HepG2 (cell line): ENCODE data around the gene POLR3GL. TPM values are rescaled to one million over a fixed set of nuclear protein-coding genes. Genes with fewer than 3 reads are reported as not detected.

Experiments
- AHDC1 ChIP-seq: sonication (generic); formaldehyde crosslinking; IDR thresholded peaks from 2 replicates; pipeline ENCODE4 v1.5.1; 2020; ENCODE audit warnings: mild to moderate bottlenecking, missing genetic modification reagents, borderline replicate concordance
- BRD4 ChIP-seq: sonication (generic); formaldehyde crosslinking; IDR thresholded peaks from 2 replicates; pipeline ENCODE4 v1.4.0; 2020; ENCODE audit warnings: missing genetic modification reagents
- EED ChIP-seq: sonication (generic); formaldehyde crosslinking; IDR thresholded peaks from 2 replicates; pipeline ENCODE4 v1.5.0; 2020; ENCODE audit warnings: mild to moderate bottlenecking, missing genetic modification reagents
- GABPB1 ChIP-seq: IDR thresholded peaks from 2 replicates; pipeline ENCODE4 v1.6.1; 2016; ENCODE audit warnings: mild to moderate bottlenecking, missing genetic modification reagents, moderate library complexity, missing compliant biosample characterization
- HNRNPL ChIP-seq: fragments of 200-400 bp; formaldehyde crosslinking; IDR thresholded peaks from 2 replicates; pipeline ENCODE4 v1.6.1; 2017; ENCODE audit warnings: mild to moderate bottlenecking, low read depth, low read length
- HOXD1 ChIP-seq: sonication (generic); formaldehyde crosslinking; IDR thresholded peaks from 2 replicates; pipeline ENCODE4 v1.5.0; 2020; ENCODE audit warnings: missing genetic modification reagents
- KLF12 ChIP-seq: sonication (generic); formaldehyde crosslinking; IDR thresholded peaks from 2 replicates; pipeline ENCODE4 v1.4.0; 2020; ENCODE audit warnings: missing genetic modification reagents, borderline replicate concordance
- MED1 ChIP-seq: sonication (generic); formaldehyde crosslinking; IDR thresholded peaks from 2 replicates; pipeline ENCODE4 v1.4.0; 2020; ENCODE audit warnings: missing genetic modification reagents
- MXD3 ChIP-seq: IDR thresholded peaks from 2 replicates; pipeline ENCODE4 v1.6.1; 2016; ENCODE audit warnings: mild to moderate bottlenecking, missing biosample characterization, missing genetic modification reagents
- MXI1 ChIP-seq: IDR thresholded peaks from 3 replicates; pipeline ENCODE4 v1.6.1; 2012; ENCODE audit warnings: low read depth, low read length, inconsistent platforms, borderline replicate concordance
- TGIF2 ChIP-seq: IDR thresholded peaks from 2 replicates; pipeline ENCODE4 v1.6.1; 2016; ENCODE audit warnings: control low read depth, missing compliant biosample characterization
- THYN1 ChIP-seq: sonication (generic); formaldehyde crosslinking; IDR thresholded peaks from 2 replicates; pipeline ENCODE4 v1.8.1; 2023; ENCODE audit warnings: low read depth, mild to moderate bottlenecking, moderate library complexity, missing genetic modification reagents, borderline replicate concordance
- TP53 ChIP-seq: sonication (generic); formaldehyde crosslinking; conservative IDR thresholded peaks from 2 replicates; pipeline ENCODE4 v1.4.0; 2020; ENCODE audit warnings: missing genetic modification reagents
- ZBTB4 ChIP-seq: sonication (generic); formaldehyde crosslinking; IDR thresholded peaks from 2 replicates; pipeline ENCODE4 v1.4.0; 2020; ENCODE audit warnings: missing genetic modification reagents, mild to moderate bottlenecking, borderline replicate concordance
- ZBTB43 ChIP-seq: sonication (generic); formaldehyde crosslinking; conservative IDR thresholded peaks from 2 replicates; pipeline ENCODE4 v1.4.0; 2020; ENCODE audit warnings: missing genetic modification reagents
- ZNF253 ChIP-seq: sonication (generic); formaldehyde crosslinking; IDR thresholded peaks from 2 replicates; pipeline ENCODE4 v1.8.0; 2022; ENCODE audit warnings: mild to moderate bottlenecking, missing genetic modification reagents, borderline replicate concordance
- ZNF34 ChIP-seq: sonication (generic); formaldehyde crosslinking; IDR thresholded peaks from 2 replicates; pipeline ENCODE4 v1.4.0; 2020; ENCODE audit warnings: mild to moderate bottlenecking, missing genetic modification reagents, borderline replicate concordance
- ZNF644 ChIP-seq: IDR thresholded peaks from 2 replicates; pipeline ENCODE4 v1.6.1; 2016; ENCODE audit warnings: low read depth
- polyA plus RNA-seq, 8 experiments: library from polyadenylated mRNA; depleted of rRNA in 3 of 8; stranded (reverse) in 7 of 8; unstranded in 1 of 8; fragments of >200 nt; fragmentation: Illumina TruSeq in 4 of 8; extraction: Trizol in 4 of 8; gene quantifications; 2 replicates each; pipeline versions ENCODE4 v1.2.1 to v1.2.3, GENCODE V29; 2011 to 2016; ENCODE audit warnings: low read depth in 4 of 8, missing spikeins in 1 of 8, mixed read lengths in 1 of 8; ENCODE audit not compliant: insufficient read depth in 1 of 8
- total RNA-seq, 5 experiments: library from RNA; depleted of rRNA; stranded (reverse); fragments of >200 nt; fragmentation: Illumina TruSeq; extraction: Trizol; gene quantifications; 2 replicates each; pipeline ENCODE4 v1.2.3, GENCODE V29; 2016; ENCODE audit warnings: low read depth in 1 of 5

POLR3GL gene
- total and polyA plus RNA-seq, 2 of the 13 experiments (the other 11 are each of a cell fraction or from before 2014, with no cell fraction given) = 11.5 to 12.4 TPM

- TF ChIP-seq AHDC1 (CRISPR knock-in tag) = 0 out of 2 replicates have a peak, but pooled peaks have one; percentile 30
- TF ChIP-seq THYN1 (CRISPR knock-in tag) = no peak
- 0 out of 2 replicates have a peak, but pooled peaks have one; percentile 70 for TF ChIP-seq ZNF34 (CRISPR knock-in tag)
- TF ChIP-seq BRD4 (CRISPR knock-in tag) = no peak
- peak; percentile 64; the same call in 1 of the 3 replicates for TF ChIP-seq MXI1
- peak; percentile 73; the same call in 1 of the 2 replicates for TF ChIP-seq TGIF2
- peak; percentile 36 for TF ChIP-seq MED1 (CRISPR knock-in tag)
- TF ChIP-seq ZNF253 (CRISPR knock-in tag) = no peak
- TF ChIP-seq ZNF644 (CRISPR knock-in tag) = no peak
- peak; percentile 73; the same call in 1 of the 2 replicates for TF ChIP-seq GABPB1 (CRISPR knock-in tag)
- TF ChIP-seq HNRNPL = no peak
- TF ChIP-seq TP53 = no peak
- no peak for TF ChIP-seq EED
- no peak for TF ChIP-seq KLF12 (CRISPR knock-in tag)
- no peak for TF ChIP-seq ZBTB43 (CRISPR knock-in tag)
- 0 out of 2 replicates have a peak, but pooled peaks have one; percentile 57 for TF ChIP-seq MXD3 (CRISPR knock-in tag)
- no peak for TF ChIP-seq ZBTB4 (CRISPR knock-in tag)
- no peak for TF ChIP-seq HOXD1
Observed at GRCh38 chr1:145918144-145918991, 46.1 kb upstream of the POLR3GL start, which contains the start of gene PEX11B (continued).
